ENCODE results near the gene SERTM2.

SERTM2 gene

DNA sequence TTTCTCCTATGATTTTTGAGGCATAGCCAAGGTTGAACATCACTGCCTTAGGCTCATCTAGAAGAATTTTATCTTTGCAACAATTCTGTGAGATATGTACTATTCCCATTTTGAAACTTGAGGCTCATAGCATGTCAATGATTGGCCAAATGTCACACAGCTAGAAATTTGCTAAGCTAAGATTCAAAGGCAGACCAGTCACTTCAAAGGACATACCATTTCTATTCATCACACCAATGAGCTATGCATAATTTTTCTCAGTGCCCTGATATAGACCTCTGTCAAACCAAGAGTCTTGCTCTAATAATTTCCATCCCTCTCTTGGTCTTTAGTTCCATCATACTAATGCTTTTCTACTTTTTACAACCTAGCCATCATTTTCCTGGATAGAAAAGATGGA, 27.6 kb upstream of the SERTM2 start:
- no peak for TF ChIP-seq EZH2phosphoT487 (conservative IDR thresholded peaks at IDR 0.05; ENCODE audit: low read length)
- TF ChIP-seq, protein P1, sequence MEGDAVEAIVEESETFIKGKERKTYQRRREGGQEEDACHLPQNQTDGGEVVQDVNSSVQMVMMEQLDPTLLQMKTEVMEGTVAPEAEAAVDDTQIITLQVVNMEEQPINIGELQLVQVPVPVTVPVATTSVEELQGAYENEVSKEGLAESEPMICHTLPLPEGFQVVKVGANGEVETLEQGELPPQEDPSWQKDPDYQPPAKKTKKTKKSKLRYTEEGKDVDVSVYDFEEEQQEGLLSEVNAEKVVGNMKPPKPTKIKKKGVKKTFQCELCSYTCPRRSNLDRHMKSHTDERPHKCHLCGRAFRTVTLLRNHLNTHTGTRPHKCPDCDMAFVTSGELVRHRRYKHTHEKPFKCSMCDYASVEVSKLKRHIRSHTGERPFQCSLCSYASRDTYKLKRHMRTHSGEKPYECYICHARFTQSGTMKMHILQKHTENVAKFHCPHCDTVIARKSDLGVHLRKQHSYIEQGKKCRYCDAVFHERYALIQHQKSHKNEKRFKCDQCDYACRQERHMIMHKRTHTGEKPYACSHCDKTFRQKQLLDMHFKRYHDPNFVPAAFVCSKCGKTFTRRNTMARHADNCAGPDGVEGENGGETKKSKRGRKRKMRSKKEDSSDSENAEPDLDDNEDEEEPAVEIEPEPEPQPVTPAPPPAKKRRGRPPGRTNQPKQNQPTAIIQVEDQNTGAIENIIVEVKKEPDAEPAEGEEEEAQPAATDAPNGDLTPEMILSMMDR (IDR thresholded peaks at IDR 0.05; ENCODE audit: insufficient read depth, low read length, poor library complexity, severe bottlenecking), result no peak
- Histone ChIP-seq H3F3A (ENCODE audit: insufficient read depth) (no peaks in the 10 kb centered on the region), H3K79me2 (ENCODE audit: insufficient read depth, low read length) (no peaks in the 10 kb centered on the region), H3K27me3 (ENCODE audit: low read length) (no peaks in the 10 kb centered on the region), H3K9ac (ENCODE audit: low read length) (no peak overlapping the region), H2AFZ (ENCODE audit: low read depth, low read length, severe bottlenecking) (no peak overlapping the region), H3K36me3 (ENCODE audit: low read length) (no peaks in the 10 kb centered on the region), H3K4me2 (ENCODE audit: low read depth, low read length, poor library complexity, severe bottlenecking) (no peak overlapping the region), H3K9me3 (ENCODE audit: insufficient read depth, low read length) (no peaks in the 10 kb centered on the region), H3K27ac (ENCODE audit: low read depth, low read length) (no peak overlapping the region), H4K20me1 (ENCODE audit: low read depth, low read length) (no peaks in the 10 kb centered on the region), H3K9me2 (replicated peaks; ENCODE audit: insufficient read depth, low read length) (no peaks in the 10 kb centered on the region), H3K4me3 (ENCODE audit: insufficient read depth, low read length, poor library complexity, severe bottlenecking) (no peak overlapping the region)

- Histone ChIP-seq H3K36me3 (ENCODE audit: low read length) (no peaks in the 10 kb centered on the region), H3K79me2 (ENCODE audit: insufficient read depth, low read length) (no peaks in the 10 kb centered on the region), H4K20me1 (ENCODE audit: low read depth, low read length) (no peaks in the 10 kb centered on the region), H3K27ac (ENCODE audit: low read depth, low read length) (no peak overlapping the region), H3K9me3 (ENCODE audit: insufficient read depth, low read length) (no peaks in the 10 kb centered on the region), H3K27me3 (ENCODE audit: low read length) (no peaks in the 10 kb centered on the region), H3K9ac (ENCODE audit: low read length) (no peak overlapping the region), H3K9me2 (replicated peaks; ENCODE audit: insufficient read depth, low read length) (no peaks in the 10 kb centered on the region), H3F3A (ENCODE audit: insufficient read depth) (no peaks in the 10 kb centered on the region), H3K4me2 (ENCODE audit: low read depth, low read length, poor library complexity, severe bottlenecking) (no peak overlapping the region), H3K4me3 (ENCODE audit: insufficient read depth, low read length, poor library complexity, severe bottlenecking) (no peak overlapping the region), H2AFZ (ENCODE audit: low read depth, low read length, severe bottlenecking) (no peak overlapping the region)
- TF ChIP-seq, protein P1 (IDR thresholded peaks at IDR 0.05; ENCODE audit: insufficient read depth, low read length, poor library complexity, severe bottlenecking), result no peak
- TF ChIP-seq EZH2phosphoT487 (conservative IDR thresholded peaks at IDR 0.05; ENCODE audit: low read length), result no peak
Measured at GRCh38 chrX:111490688-111491087, 20.8 kb upstream of the SERTM2 start.

DNA sequence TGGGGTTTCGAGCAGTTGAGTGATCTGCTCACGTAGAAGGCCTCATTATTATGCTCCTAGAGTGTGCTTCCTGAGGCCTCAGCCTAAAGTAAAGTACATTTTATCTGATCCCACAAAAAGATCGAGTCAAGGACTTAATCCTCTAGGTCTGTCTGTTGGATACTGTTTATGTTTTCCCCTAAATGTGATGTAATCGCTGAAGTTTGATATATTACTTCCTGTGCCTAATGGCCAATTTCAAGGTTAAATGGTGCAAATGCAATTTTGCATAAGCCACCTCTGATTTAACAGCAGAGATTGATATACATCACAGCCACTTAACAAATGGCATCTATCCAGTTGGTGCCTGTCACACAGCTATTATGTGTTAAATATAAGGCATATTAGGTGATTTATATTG, 19.4 kb upstream of the SERTM2 start:
- Histone ChIP-seq H3K4me3 (ENCODE audit: insufficient read depth, low read length, poor library complexity, severe bottlenecking) (no peak overlapping the region), H3K4me2 (ENCODE audit: low read depth, low read length, poor library complexity, severe bottlenecking) (no peak overlapping the region), H3K79me2 (ENCODE audit: insufficient read depth, low read length) (no peaks in the 10 kb centered on the region), H3K9me2 (replicated peaks; ENCODE audit: insufficient read depth, low read length) (no peaks in the 10 kb centered on the region), H3K27ac (ENCODE audit: low read depth, low read length) (no peak overlapping the region), H4K20me1 (ENCODE audit: low read depth, low read length) (no peaks in the 10 kb centered on the region), H2AFZ (ENCODE audit: low read depth, low read length, severe bottlenecking) (no peak overlapping the region), H3K9ac (ENCODE audit: low read length) (no peak overlapping the region), H3K9me3 (ENCODE audit: insufficient read depth, low read length) (no peaks in the 10 kb centered on the region), H3F3A (ENCODE audit: insufficient read depth) (no peaks in the 10 kb centered on the region), H3K27me3 (ENCODE audit: low read length) (no peaks in the 10 kb centered on the region), H3K36me3 (ENCODE audit: low read length) (no peaks in the 10 kb centered on the region)
- no peak for TF ChIP-seq EZH2phosphoT487 (conservative IDR thresholded peaks at IDR 0.05; ENCODE audit: low read length)
- TF ChIP-seq, protein P1 (IDR thresholded peaks at IDR 0.05; ENCODE audit: insufficient read depth, low read length, poor library complexity, severe bottlenecking), result no peak
